Measurements from ENCODE around the gene TCHHL1.

Gene TCHHL1

DNA sequence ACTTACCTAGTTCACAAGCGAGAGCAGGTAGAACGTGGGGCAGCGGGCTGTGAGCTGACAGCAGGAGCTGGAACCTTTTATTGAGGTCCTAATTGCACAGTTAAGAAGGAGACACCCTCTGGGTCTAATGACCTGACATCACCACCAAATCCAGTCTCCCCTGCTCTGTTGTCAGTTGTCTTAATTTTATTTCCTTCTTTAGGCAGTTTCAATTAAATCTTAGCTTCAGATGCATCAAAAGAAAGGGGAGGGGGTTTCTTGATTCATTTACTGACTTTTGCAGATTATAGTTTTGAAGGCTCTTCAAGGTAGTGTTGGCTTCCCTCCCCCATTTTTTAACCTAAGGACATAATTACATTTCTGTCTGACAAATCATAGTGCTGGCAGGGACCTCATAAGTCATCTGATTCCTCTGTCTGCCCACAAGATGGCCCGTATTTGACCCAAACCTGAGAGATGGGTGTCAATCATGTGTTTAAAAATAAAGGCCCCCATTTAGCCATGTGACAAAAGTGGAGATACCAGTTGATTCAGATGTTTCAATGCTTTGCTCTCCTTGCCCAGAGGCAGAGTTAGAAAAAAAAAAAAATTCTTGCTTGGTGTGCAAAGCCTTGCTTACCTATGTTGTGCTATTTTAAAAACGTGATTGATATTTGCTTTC lies at the start of gene TCHHL1:
TSS of gene TCHHL1 (minus strand) at position 51 of the 661 bp plus-strand sequence. CDS start 921 bp downstream, outside the sequence.
- no peak for DNase-seq

- DNase-seq, result no peak
Measured at GRCh38 chr1:152137215-152137614, 48.4 kb upstream of the TCHHL1 start.

GRCh38 chr1:152130186-152130585 lies 41.3 kb upstream of the TCHHL1 start:
- DNase-seq, result no peak

GRCh38 chr1:152127673-152128072 lies 38.8 kb upstream of the TCHHL1 start:
- DNase-seq, result no peak

DNA sequence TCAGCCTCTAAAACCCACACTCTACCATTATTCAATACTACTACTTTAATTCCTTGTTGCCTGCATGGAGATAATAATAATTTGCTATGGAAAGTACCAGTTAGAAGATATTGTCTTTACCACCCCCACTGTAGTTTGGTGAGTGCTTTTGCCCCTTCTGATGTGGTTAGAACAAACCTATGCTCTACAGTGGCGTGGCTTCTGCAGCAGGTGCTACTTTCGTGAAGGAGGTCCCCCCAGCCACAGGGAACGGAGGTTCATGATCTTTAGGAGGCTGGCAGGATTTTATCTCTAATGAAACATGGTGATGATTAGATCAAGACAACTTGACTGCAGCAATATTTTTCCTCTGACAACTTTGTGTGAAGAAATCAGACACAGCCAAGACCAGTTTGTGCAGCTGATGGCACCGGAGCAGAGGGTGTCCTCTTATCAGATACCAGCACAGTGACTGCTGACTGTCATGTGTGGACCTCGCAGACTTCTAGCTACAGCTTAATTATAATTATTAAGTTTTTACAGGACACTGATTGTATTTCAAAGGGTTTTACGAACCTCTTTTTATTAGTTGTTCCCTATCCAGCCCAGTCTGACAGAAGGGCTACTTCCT lies 37.1 kb upstream of the TCHHL1 start:
- no peak for DNase-seq

DNA sequence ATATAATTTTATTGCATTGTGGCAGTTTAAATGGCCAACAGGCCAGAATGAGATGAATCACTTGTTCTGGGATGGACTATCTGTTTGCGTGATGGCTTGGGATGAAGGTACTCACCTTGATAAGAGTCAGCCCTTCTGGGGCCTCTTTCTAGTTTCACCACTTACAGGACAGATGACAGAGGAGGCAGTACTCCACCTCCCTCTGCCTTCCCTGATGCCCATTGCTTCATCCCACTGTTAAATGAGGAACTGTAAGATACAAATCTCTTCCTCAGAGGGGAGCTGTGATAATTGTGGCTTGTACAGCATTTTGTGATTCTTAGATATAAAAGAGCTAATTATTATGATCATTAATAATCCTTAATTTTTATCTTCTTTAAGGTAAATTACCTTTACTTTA lies 30.1 kb upstream of the TCHHL1 start:
- no peak for DNase-seq

GRCh38 chr1:152115344-152115743 lies 26.5 kb upstream of the TCHHL1 start, which contains the start of gene TCHH:
Gene TCHH (minus strand): TSS chr1:152115444. CDS start chr1:152114080, 1,364 bp downstream.
- no peak for DNase-seq

DNA sequence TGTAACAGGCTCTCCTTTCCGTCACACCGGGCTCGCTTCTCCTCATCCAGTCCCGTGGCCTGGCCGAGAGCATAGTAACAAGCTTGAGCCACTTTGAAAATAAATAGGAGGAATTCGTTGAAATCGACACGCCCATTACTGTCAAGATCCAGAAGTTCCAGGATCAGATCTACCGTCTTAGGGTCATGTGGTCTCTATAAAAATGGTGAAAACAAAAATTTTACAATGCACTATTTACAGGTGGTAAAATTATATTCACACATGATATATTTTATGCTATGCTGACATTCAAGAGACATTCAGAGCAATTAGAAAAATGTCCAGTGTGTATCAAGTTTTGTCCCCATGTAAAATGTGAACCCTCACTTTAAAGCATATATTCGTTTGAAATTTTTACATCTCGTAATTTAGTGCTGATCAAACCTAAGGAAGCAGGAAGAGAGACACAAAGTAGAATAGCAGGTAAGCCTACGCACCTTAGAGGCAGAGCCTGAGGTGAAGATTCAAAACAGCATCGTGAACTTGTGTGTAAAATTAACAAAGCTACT lies 24.1 kb upstream of the TCHHL1 start:
- DNase-seq, result no peak

DNA sequence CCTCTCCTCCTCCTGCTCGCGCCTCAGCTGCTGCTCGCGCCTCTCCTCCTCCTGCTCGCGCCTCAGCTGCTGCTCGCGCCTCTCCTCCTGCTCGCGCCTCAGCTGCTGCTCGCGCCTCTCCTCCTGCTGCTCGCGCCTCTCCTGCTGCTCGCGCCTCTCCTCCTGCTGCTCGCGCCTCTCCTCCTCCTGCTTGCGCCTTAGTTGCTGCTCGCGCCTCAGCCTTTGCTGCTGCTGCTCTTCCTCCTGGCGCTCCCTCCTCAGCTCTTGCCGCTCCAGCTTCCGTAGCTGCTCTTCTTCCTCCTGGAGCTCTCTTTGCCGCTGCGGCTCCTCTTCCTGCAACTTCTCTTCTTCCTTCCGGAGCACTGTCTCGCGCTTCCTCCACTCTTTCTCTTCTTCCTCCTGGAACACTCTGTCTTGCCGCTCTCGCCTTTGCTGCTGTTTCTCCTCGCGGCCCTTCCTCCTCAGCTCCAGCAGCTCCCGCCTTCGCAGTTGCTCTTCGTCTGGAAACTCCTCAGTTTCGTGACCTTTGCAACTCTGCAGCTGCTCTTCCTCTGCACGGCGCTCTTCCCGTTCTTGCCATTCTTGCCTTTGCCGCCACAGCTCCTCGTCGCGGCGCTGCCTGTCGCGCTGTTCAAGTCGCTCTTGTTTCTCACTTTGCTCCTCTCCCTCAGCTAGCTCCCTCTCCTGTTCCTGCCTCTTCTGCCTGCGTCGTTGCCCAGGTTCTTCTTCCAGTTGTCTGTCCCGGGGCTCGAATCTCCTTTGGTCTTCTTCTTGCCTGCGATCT lies 23.4 kb upstream of the TCHHL1 start:
- no peak for DNase-seq

DNA sequence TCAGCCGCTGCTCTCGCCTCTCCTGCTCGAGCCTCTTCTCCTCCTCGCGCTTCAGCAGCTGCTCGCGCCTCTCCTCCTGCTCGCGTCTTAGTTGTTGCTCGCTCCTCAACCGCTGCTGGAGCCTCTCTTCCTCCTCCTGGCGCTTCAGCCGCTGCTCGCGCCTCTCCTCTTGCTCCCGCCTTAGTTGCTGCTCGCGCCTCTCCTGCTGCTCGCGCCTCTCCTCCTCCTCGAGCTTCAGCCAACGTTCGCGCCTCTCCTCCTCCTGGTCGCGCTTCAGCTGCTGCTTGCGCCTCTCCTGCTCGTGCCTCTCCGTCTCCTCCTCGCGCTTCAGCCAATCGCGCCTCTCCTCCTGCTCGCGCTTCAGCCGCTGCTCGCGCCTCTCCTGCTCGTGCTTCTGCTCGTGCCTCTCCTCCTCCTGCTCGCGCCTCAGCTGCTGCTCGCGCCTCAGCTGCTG lies 22.7 kb upstream of the TCHHL1 start:
- no peak for DNase-seq

DNA sequence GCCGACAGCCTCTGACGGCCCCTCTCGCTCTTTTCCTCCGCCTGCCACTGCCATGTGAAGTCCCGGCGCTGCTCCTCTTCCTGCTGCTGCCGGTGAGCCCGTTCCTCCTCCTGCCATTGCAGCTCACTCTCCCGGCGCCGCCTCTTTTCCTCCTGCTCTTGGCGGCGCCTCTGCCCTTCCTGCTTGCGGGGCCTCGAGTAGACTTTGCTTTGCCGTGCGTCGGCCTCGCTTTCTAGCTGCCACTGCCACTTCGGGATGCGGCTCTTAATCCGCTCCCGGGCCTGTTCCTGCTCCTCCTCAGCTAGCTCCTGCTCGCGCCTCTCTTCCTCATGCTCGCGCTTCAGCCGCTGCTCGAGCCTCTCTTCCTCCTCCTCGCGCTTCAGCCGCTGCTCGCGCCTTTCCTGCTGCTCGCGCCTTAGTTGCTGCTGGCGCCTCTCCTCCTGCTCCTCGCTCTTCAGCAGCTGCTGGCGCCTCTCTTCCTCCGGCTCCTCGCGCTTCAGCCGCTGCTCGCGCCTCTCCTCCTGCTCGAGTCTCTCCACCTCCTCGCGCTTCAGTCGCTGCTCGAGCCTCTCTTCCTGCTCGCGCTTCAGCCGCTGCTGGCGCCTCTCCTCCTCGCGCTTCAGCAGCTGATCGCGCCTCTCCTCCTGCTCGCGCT lies 22.1 kb upstream of the TCHHL1 start:
- DNase-seq, result no peak

DNA sequence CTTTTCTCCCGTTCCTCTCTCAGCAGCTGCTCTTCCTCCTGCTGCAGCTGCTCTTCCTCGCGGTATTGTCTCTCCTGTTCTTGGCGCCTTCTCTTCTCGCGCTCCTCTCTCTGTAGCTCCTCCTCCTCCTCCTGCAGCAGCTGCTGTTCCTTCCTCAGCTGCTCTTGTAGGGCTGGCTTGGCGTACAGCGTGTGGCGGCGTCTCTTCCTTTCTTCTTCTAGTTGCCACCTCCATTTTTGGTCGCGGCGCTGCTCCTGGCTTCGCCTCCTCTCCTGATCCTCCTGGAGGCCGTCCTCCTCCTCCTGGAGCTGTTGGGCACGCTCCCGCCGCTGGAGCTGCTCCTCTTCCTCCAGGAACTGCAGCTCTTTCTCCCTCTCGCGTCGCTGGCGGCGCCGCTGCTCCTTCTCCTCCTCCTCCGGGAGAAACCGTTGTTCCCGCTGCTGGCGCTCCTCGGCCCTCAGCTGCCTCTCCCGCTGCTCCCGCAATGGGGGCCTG lies 21.5 kb upstream of the TCHHL1 start:
- no peak for DNase-seq

- no peak for DNase-seq
Measured at GRCh38 chr1:152109998-152110294, 21.1 kb upstream of the TCHHL1 start.

DNA sequence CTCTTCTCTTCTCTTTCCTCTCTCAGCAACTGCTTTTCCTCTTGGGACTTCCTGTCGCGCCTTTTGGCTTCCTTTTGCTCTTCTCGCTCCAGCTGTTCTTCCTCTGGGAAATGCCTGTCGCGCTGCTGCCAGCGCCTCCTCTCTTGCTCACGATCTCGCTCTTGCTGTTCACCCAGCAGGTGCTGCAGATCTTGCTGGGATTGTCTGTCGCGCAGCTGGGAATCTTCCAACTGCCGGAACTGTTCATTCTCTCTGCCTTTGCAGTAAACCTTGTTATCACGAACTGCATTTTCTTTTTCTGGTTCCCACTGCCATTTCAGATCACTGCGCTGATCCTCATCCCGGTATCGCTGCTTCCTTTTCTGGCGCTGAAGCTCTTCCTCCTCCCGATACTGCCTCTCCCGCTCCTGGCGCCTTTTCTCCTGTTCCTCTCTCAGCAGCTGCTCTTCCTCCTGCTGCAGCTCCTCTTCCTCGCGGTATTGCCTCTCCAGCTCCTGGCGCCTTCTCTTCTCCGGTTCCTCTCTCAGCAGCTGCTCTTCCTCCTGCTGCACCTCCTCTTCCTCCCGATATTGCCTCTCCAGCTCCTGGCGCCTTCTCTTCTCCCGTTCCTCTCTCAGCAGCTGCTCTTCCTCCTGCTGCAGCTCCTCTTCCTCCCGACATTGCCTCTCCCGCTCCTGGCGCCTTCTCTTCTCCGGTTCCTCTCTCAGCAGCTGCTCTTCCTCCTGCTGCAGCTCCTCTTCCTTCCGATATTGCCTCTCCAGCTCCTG lies 20.6 kb upstream of the TCHHL1 start:
- DNase-seq, result no peak

DNA sequence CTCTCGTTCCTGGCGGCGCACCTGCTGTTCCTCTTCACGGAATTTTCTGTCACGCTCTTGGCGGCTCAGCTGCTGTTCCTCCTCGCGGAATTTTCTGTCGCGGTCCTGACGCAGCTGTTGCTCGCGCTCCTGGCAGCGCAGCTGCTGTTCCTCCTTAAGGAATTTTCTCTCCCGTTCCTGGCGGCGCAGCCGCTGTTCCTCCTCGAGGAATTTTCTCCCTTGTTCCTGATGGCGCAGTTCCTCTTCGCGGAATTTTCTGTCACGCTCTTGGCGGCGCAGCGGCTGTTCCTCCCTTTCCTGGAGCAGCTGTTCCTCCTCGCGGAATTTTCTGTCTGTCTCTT lies 20.0 kb upstream of the TCHHL1 start:
- DNase-seq, result no peak

DNA sequence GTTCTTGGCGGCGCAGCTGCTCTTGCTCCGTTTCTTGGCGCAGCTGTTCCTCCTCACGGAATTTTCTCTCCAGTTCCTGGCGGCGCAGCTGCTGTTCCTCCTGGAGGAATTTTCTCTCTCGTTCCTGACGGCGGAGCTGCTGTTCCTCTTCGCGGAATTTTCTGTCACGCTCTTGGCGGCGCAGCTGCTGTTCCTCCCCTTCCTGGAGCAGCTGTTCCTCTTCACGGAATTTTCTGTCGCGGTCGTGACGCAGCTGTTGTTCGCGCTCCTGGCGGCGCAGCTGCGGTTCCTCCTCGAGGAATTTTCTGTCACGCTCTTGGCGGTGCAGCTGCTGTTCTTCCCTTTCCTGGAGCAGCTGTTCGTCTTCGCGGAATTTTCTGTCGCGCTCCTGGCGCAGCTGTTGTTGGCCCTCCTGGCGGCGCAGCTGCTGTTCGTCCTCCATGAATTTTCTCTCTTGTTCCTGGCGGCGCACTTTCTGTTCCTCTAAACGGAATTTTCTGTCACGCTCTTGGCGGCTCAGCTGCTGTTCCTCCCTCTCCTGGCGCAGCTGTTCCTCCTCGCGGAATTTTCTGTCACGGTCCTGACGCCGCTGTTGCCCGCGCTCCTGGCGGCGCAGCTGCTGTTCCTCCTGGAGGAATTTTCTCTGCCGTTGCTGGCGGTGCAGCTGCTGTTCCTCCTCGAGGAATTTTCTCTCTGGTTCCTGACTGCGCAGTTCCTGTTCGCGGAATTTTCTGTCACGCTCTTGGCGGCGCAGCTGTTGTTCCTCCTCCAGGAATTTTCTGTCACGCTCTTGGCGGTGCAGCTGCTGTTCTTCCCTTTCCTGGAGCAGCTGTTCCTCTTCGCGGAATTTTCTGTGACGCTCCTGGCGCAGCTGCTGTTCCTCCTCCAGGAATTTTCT lies 19.4 kb upstream of the TCHHL1 start:
- DNase-seq, result no peak

- no peak for DNase-seq
Measured at GRCh38 chr1:152107031-152107983, 18.4 kb upstream of the TCHHL1 start.

DNA sequence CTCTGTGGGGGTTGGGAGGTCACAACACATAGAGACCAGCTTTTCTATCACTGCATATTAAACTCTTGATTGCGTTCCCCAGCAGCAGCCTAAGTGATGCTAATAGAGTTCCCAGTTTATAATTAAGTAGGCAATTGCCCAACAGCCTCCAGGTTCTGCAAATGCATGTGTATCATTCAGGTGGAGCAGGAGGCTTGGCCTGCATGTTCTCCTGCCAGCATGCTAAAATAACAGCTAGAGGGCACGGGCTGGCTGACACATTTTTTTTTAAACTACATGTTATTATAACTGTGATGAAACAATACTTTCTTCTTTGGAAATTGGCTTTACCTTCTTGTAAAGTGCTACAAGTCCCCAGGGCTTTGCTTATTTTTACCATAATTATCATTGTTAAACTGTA lies 16.0 kb upstream of the TCHHL1 start:
- no peak for DNase-seq

GRCh38 chr1:152096931-152097330 lies 8.1 kb upstream of the TCHHL1 start:
- no peak for DNase-seq

DNA sequence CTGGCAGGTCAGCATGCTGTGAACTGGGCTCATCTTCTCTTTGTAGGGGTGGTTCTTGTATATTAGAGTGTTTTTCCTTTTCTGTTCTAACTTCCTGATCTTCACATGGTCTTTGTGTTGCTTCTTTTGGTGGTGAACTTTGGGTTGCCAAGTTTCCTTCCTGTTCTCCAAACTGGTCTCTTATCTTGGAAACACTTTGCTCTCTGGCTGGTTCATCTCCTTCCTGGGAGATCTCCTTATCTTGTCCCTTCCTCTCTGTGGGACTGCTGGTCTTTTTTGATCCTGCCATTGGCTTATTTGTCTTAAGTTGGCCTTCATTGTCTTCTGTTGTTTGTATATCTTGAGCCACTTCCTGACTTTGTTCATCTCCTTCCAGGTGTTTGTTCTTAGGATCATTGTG lies 2.1 kb downstream of the TCHHL1 start:
- DNase-seq, result no peak
